Neural progenitor cell (in vitro differentiated cells): ENCODE results near the gene CDCA5. TPM values are rescaled to one million over a fixed set of nuclear protein-coding genes. Genes with fewer than 3 reads are reported as not detected.

Source experiments
- DNase-seq: peaks from one replicate; pipeline ENCODE4 v3.0.0-alpha.2; 2016; ENCODE audit warnings: low spot score
- H2AFZ ChIP-seq: fragments of 200-600 bp; sonication (generic); replicated peaks from 2 replicates; pipeline ENCODE4 v1.6.1; 2016; ENCODE audit warnings: antibody characterized with exemption
- H3F3A ChIP-seq: fragments of 200-600 bp; sonication (generic); 2 replicates; pipeline ENCODE4 v1.6.1; 2016; ENCODE audit warnings: antibody characterized with exemption, low read depth
- H3K27ac ChIP-seq: fragments of 200-600 bp; sonication (generic); 2 replicates; pipeline ENCODE4 v1.5.1; 2016; ENCODE audit warnings: mild to moderate bottlenecking
- H3K27me3 ChIP-seq: fragments of 200-600 bp; sonication (generic); 2 replicates; pipeline ENCODE4 v1.6.1; 2016; ENCODE audit warnings: mild to moderate bottlenecking, moderate library complexity
- H3K36me3 ChIP-seq: fragments of 200-600 bp; sonication (generic); 2 replicates; pipeline ENCODE4 v1.5.1; 2016
- H3K4me1 ChIP-seq: fragments of 200-600 bp; sonication (generic); 2 replicates; pipeline ENCODE4 v1.6.1; 2016; ENCODE audit warnings: mixed run types
- H3K4me2 ChIP-seq: fragments of 200-600 bp; sonication (generic); 2 replicates; pipeline ENCODE4 v1.6.1; 2016
- H3K4me3 ChIP-seq: fragments of 200-600 bp; sonication (generic); 2 replicates; pipeline ENCODE4 v1.5.1; 2016
- H3K79me2 ChIP-seq: fragments of 200-600 bp; sonication (generic); 2 replicates; pipeline ENCODE4 v1.6.1; 2016; ENCODE audit warnings: low read depth
- H3K9ac ChIP-seq: fragments of 200-600 bp; sonication (generic); 2 replicates; pipeline ENCODE4 v1.6.1; 2016
- H3K9me3 ChIP-seq: fragments of 200-600 bp; sonication (generic); 2 replicates; pipeline ENCODE4 v1.5.1; 2016; ENCODE audit warnings: low read depth
- H4K20me1 ChIP-seq: fragments of 200-600 bp; sonication (generic); 2 replicates; pipeline ENCODE4 v1.6.1; 2016; ENCODE audit warnings: low read depth
- H3K27ac Mint-ChIP-seq: 3 replicates; pipeline ENCODE4 v1.8.0; 2021; ENCODE audit warnings: mixed read lengths
- H3K27me3 Mint-ChIP-seq: 2 replicates; pipeline ENCODE4 v1.8.0; 2022; ENCODE audit warnings: low read depth, mild to moderate bottlenecking, inconsistent platforms, moderate library complexity, mixed read lengths; ENCODE audit not compliant: insufficient read depth
- H3K36me3 Mint-ChIP-seq: 3 replicates; pipeline ENCODE4 v1.8.0; 2021; ENCODE audit warnings: mixed read lengths
- H3K4me1 Mint-ChIP-seq: 3 replicates; pipeline ENCODE4 v1.8.0; 2021; ENCODE audit warnings: mixed read lengths
- H3K4me3 Mint-ChIP-seq: 3 replicates; pipeline ENCODE4 v1.8.0; 2021; ENCODE audit warnings: mild to moderate bottlenecking, moderate library complexity, mixed read lengths
- H3K9me3 Mint-ChIP-seq: 3 replicates; pipeline ENCODE4 v1.8.0; 2020; ENCODE audit warnings: mixed read lengths
- CTCF ChIP-seq: fragments of 200-600 bp; sonication (generic); IDR thresholded peaks from 2 replicates; pipeline ENCODE4 v1.5.1; 2017; ENCODE audit warnings: antibody characterized with exemption, mild to moderate bottlenecking
- EZH2 ChIP-seq: fragments of 200-600 bp; sonication (generic); IDR thresholded peaks from 2 replicates; pipeline ENCODE4 v1.6.1; 2017; ENCODE audit warnings: antibody characterized with exemption, mild to moderate bottlenecking, moderate library complexity
- EZH2phosphoT487 ChIP-seq: fragments of 200-600 bp; sonication (generic); IDR thresholded peaks from 2 replicates; pipeline ENCODE4 v1.6.1; 2017; ENCODE audit warnings: antibody characterized with exemption
- total RNA-seq: library from RNA; depleted of rRNA; stranded (reverse); fragments of >200 nt; gene quantifications from 2 replicates; pipeline ENCODE4 v1.2.3, GENCODE V29; 2015; ENCODE audit warnings: low replicate concordance

Gene CDCA5
- total RNA-seq, 1 donor from 2014 or later, result 46.7 TPM

- Histone ChIP-seq H3K4me3 (no peak overlapping the region), H3K27ac (no peak overlapping the region), H3K27me3 (no peaks in the 10 kb centered on the region), H3K36me3 (no peaks in the 10 kb centered on the region), H2AFZ (no peak overlapping the region), H3K4me1 (peaks cover 9% of the 10 kb centered on the region), H3K9me3 (no peaks in the 10 kb centered on the region), H3K4me2 (no peak overlapping the region), H3F3A (peaks cover 68% of the 10 kb centered on the region), H3K79me2 (peaks cover 30% of the 10 kb centered on the region), H3K9ac (no peak overlapping the region), H4K20me1 (peaks cover 28% of the 10 kb centered on the region)
- peaks cover 13% of the 10 kb centered on the region for H3K27me3 Mint-ChIP-seq
- TF ChIP-seq EZH2phosphoT487, result no peak
- no peak for TF ChIP-seq CTCF
- TF ChIP-seq EZH2, result no peak
- H3K4me1 Mint-ChIP-seq, result peaks cover 34% of the 10 kb centered on the region
- no peak overlapping the region for H3K27ac Mint-ChIP-seq
- DNase-seq, result no peak
- no peaks in the 10 kb centered on the region for H3K9me3 Mint-ChIP-seq
- peak overlapping the region; percentile 97 for H3K4me3 Mint-ChIP-seq
- H3K36me3 Mint-ChIP-seq, result peaks cover 7% of the 10 kb centered on the region
These were observed 30.8 kb upstream of the CDCA5 start for GRCh38 chr11:65114538-65115171.

GRCh38 chr11:65113839-65114238 lies 30.0 kb upstream of the CDCA5 start:
- TF ChIP-seq EZH2phosphoT487 (no peak), CTCF (no peak), EZH2 (no peak)
- peaks cover 13% of the 10 kb centered on the region for H3K27me3 Mint-ChIP-seq
- H3K4me1 ChIP-seq, result peaks cover 9% of the 10 kb centered on the region
- H3K4me1 Mint-ChIP-seq, result peaks cover 34% of the 10 kb centered on the region
- no peak overlapping the region for H3K4me3 ChIP-seq
- peaks cover 60% of the 10 kb centered on the region for H3F3A ChIP-seq
- H3K36me3 Mint-ChIP-seq, result peaks cover 7% of the 10 kb centered on the region
- H2AFZ ChIP-seq, result no peak overlapping the region
- no peaks in the 10 kb centered on the region for H3K9me3 ChIP-seq
- peak overlapping the region; percentile 97 for H3K4me3 Mint-ChIP-seq
- no peak overlapping the region for H3K9ac ChIP-seq
- no peak overlapping the region for H3K4me2 ChIP-seq
- peaks cover 30% of the 10 kb centered on the region for H3K79me2 ChIP-seq
- peaks cover 28% of the 10 kb centered on the region for H4K20me1 ChIP-seq
- H3K27ac Mint-ChIP-seq, result no peak overlapping the region
- DNase-seq, result no peak
- no peaks in the 10 kb centered on the region for H3K27me3 ChIP-seq
- no peak overlapping the region for H3K27ac ChIP-seq
- no peaks in the 10 kb centered on the region for H3K9me3 Mint-ChIP-seq
- H3K36me3 ChIP-seq, result no peaks in the 10 kb centered on the region

GRCh38 chr11:65113361-65113756 lies 29.5 kb upstream of the CDCA5 start:
- H3K36me3 ChIP-seq, result no peaks in the 10 kb centered on the region
- H4K20me1 ChIP-seq, result peaks cover 28% of the 10 kb centered on the region
- H3K79me2 ChIP-seq, result peaks cover 30% of the 10 kb centered on the region
- H3K4me3 ChIP-seq, result peak overlapping the region; percentile 81
- peak overlapping the region; percentile 60 for H3K9ac ChIP-seq
- peaks cover 9% of the 10 kb centered on the region for H3K4me1 ChIP-seq
- no peaks in the 10 kb centered on the region for H3K9me3 Mint-ChIP-seq
- peak overlapping the region; percentile 97 for H3K4me3 Mint-ChIP-seq
- peaks cover 55% of the 10 kb centered on the region for H3F3A ChIP-seq
- H3K27ac ChIP-seq, result no peak overlapping the region
- H3K4me2 ChIP-seq, result peak overlapping the region; percentile 97
- H3K27me3 ChIP-seq, result no peaks in the 10 kb centered on the region
- peaks cover 7% of the 10 kb centered on the region for H3K36me3 Mint-ChIP-seq
- no peak overlapping the region for H2AFZ ChIP-seq
- H3K4me1 Mint-ChIP-seq, result peaks cover 31% of the 10 kb centered on the region
- peak overlapping the region; percentile 69 for H3K27ac Mint-ChIP-seq
- H3K9me3 ChIP-seq, result no peaks in the 10 kb centered on the region
- no peak for DNase-seq
- TF ChIP-seq CTCF, result no peak
- H3K27me3 Mint-ChIP-seq, result peaks cover 13% of the 10 kb centered on the region
